A549 (cell line): ENCODE data around the gene BICC1. TPM values are rescaled to one million over a fixed set of nuclear protein-coding genes. Genes with fewer than 3 reads are reported as not detected.

Source experiments
- ATAC-seq, 2 experiments: fragments of 200-7000 bp in 1 of 2; fragments of >200 bp in 1 of 2; cut with Nextera tagmentation in 1 of 2; cut with Tn5 transposase in 1 of 2; 3 replicates each; pipeline versions ENCODE4 v1.8.0 to v1.9.1; 2018 to 2020; ENCODE audit warnings: mild to moderate bottlenecking in 1 of 2, moderate library complexity in 1 of 2
- CTCF ChIA-PET: fragments of 300-600 bp; sonication (Branson Sonifier 250); formaldehyde crosslinking; extraction: SDS; loops from one replicate; lab custom pipeline; 2021; ENCODE audit warnings: antibody characterized with exemption, inconsistent platforms; lab: Yijun Ruan, JAX
- POLR2A ChIA-PET: fragments of 350-600 bp; formaldehyde crosslinking; extraction: SDS; loops from one replicate; lab custom pipeline; 2021; ENCODE audit warnings: antibody characterized with exemption, inconsistent platforms; lab: Yijun Ruan, JAX
- DNase-seq, 2 experiments: peaks; one replicate each; pipeline versions ENCODE4 v3.0.0 to v3.0.0-alpha.2; 2011 to 2016; ENCODE audit warnings: low read depth in 1 of 2, low spot score in 1 of 2
- FAIRE-seq: peaks from 2 replicates; lab custom pipeline; 2011; peaks lifted over from hg19 to GRCh38; lab: Jason Lieb, UNC
- H3K27ac ChIP-seq, 2 experiments: fragments of >200 bp; sonication (Bioruptor Twin); formaldehyde crosslinking; 3 replicates each; pipeline ENCODE4 v1.5.1; 2016 to 2017
- H3K4me1 ChIP-seq: fragments of >200 bp; sonication (Bioruptor Twin); formaldehyde crosslinking; 3 replicates; pipeline ENCODE4 v1.6.1; 2016
- H3K4me2 ChIP-seq: fragments of >200 bp; sonication (Bioruptor Twin); formaldehyde crosslinking; 3 replicates; pipeline ENCODE4 v1.6.1; 2016
- H3K4me3 ChIP-seq: fragments of >200 bp; sonication (Bioruptor Twin); formaldehyde crosslinking; 3 replicates; pipeline ENCODE4 v1.5.1; 2016
- H3K9me3 ChIP-seq: fragments of >200 bp; sonication (Bioruptor Twin); formaldehyde crosslinking; 3 replicates; pipeline ENCODE4 v1.6.1; 2016
- ATOH8 ChIP-seq: fragments of 250-450 bp; sonication (Bioruptor Pico); IDR thresholded peaks from 2 replicates; pipeline ENCODE4 v1.5.0; 2020; ENCODE audit warnings: low read depth, mild to moderate bottlenecking, moderate library complexity
- CEBPB ChIP-seq, 2 experiments: fragments of >200 bp in 1 of 2; sonication (Bioruptor Twin) in 1 of 2; formaldehyde crosslinking in 1 of 2; IDR thresholded peaks; 2 replicates each; pipeline ENCODE4 v1.6.1; 2012 to 2016
- CHD4 ChIP-seq: fragments of 200-600 bp; sonication (generic); IDR thresholded peaks from 2 replicates; pipeline ENCODE4 v1.6.1; 2016; ENCODE audit warnings: antibody characterized with exemption, mild to moderate bottlenecking, borderline replicate concordance
- CTCF ChIP-seq: fragments of >200 bp; sonication (Bioruptor Twin); formaldehyde crosslinking; IDR thresholded peaks from 3 replicates; pipeline ENCODE4 v1.5.1; 2016
- EHF ChIP-seq: fragments of 250-450 bp; sonication (Bioruptor Pico); IDR thresholded peaks from 2 replicates; pipeline ENCODE4 v1.5.0; 2020; ENCODE audit warnings: mild to moderate bottlenecking
- ELK1 ChIP-seq: fragments of 150-350 bp; IDR thresholded peaks from 2 replicates; pipeline ENCODE4 v1.6.1; 2014; ENCODE audit warnings: low read depth, mild to moderate bottlenecking, low read length
- FOSB ChIP-seq: fragments of 250-450 bp; sonication (Bioruptor Pico); IDR thresholded peaks from 2 replicates; pipeline ENCODE4 v1.5.0; 2020; ENCODE audit warnings: mild to moderate bottlenecking, moderate library complexity
- HEYL ChIP-seq: fragments of 250-450 bp; sonication (Bioruptor Pico); IDR thresholded peaks from 2 replicates; pipeline ENCODE4 v1.8.0; 2021; ENCODE audit warnings: mild to moderate bottlenecking, moderate library complexity
- HOXB5 ChIP-seq: fragments of 250-450 bp; sonication (Bioruptor Pico); IDR thresholded peaks from 2 replicates; pipeline ENCODE4 v1.5.0; 2020; ENCODE audit warnings: mild to moderate bottlenecking, moderate library complexity
- JUNB ChIP-seq: fragments of >200 bp; sonication (Bioruptor Twin); formaldehyde crosslinking; IDR thresholded peaks from 2 replicates; pipeline ENCODE4 v1.6.1; 2016
- MAX ChIP-seq: IDR thresholded peaks from 2 replicates; pipeline ENCODE4 v1.6.1; 2012
- MYC ChIP-seq: IDR thresholded peaks from 2 replicates; pipeline ENCODE4 v1.6.1; 2012; ENCODE audit warnings: mild to moderate bottlenecking, inconsistent platforms, low read length, improper control_type of control experiment, borderline replicate concordance
- NPAS2 ChIP-seq: fragments of 250-450 bp; sonication (Bioruptor Pico); IDR thresholded peaks from 2 replicates; pipeline ENCODE4 v1.8.0; 2022; ENCODE audit warnings: mild to moderate bottlenecking, moderate library complexity, borderline replicate concordance
- NR3C1 ChIP-seq: fragments of >200 bp; sonication (Bioruptor Twin); formaldehyde crosslinking; IDR thresholded peaks from 3 replicates; pipeline ENCODE4 v1.6.1; 2017
- POLR2A ChIP-seq: IDR thresholded peaks from 2 replicates; pipeline ENCODE4 v1.6.1; 2012; ENCODE audit warnings: mild to moderate bottlenecking, low read length
- POLR2AphosphoS2 ChIP-seq: conservative IDR thresholded peaks from 2 replicates; pipeline ENCODE4 v1.6.1; 2012; ENCODE audit warnings: low read length, improper control_type of control experiment, inconsistent platforms
- RAD21 ChIP-seq, 2 experiments: fragments of >200 bp in 1 of 2; sonication (Bioruptor Twin) in 1 of 2; formaldehyde crosslinking in 1 of 2; IDR thresholded peaks in 1 of 2; conservative IDR thresholded peaks in 1 of 2; 2 replicates in 1 of 2; 3 replicates in 1 of 2; pipeline ENCODE4 v1.6.1; 2012 to 2018; ENCODE audit warnings: inconsistent platforms in 1 of 2
- RARB ChIP-seq: fragments of 250-450 bp; sonication (Bioruptor Pico); IDR thresholded peaks from 2 replicates; pipeline ENCODE4 v1.8.0; 2021; ENCODE audit warnings: mild to moderate bottlenecking, moderate library complexity
- RFX5 ChIP-seq: fragments of 450-650 bp; IDR thresholded peaks from 2 replicates; pipeline ENCODE4 v1.7.1; 2014; ENCODE audit warnings: antibody characterized with exemption, mild to moderate bottlenecking, moderate library complexity
- SMC3 ChIP-seq: fragments of >200 bp; sonication (Bioruptor Twin); formaldehyde crosslinking; IDR thresholded peaks from 3 replicates; pipeline ENCODE4 v1.6.1; 2018; ENCODE audit warnings: inconsistent platforms
- TP53 ChIP-seq: fragments of 250-450 bp; sonication (Bioruptor Pico); IDR thresholded peaks from 2 replicates; pipeline ENCODE4 v1.5.0; 2021; ENCODE audit warnings: mild to moderate bottlenecking, moderate library complexity
- WGBS: methylation state at CpG from one replicate; pipeline ENCODE4 v1.1.6; 2017; ENCODE audit errors: missing lambda C conversion rate; 5-methylcytosine and 5-hydroxymethylcytosine counted together
- polyA plus RNA-seq, 4 experiments: library from polyadenylated mRNA; depleted of rRNA in 3 of 4; stranded (reverse); fragments of >200 nt; fragmentation: RNase III in 1 of 4; extraction: RNeasy Plus Mini Kit Qiagen cat#74134 plus additional on column Dnase treatment in 1 of 4; gene quantifications; 2 replicates in 3 of 4; 3 replicates in 1 of 4; pipeline ENCODE4 v1.2.3, GENCODE V29; 2011 to 2017

BICC1 gene
- polyA plus RNA-seq, 2 of the 4 experiments (the other 2 are of a cell fraction) = 36.9 to 56.8 TPM

- H3K4me3 ChIP-seq = no peak overlapping the region
- H3K27ac ChIP-seq = no peak overlapping the region
- WGBS = 69% methylated on average over 1 of the region's 1 CpG
- H3K4me1 ChIP-seq = peaks cover 39% of the 10 kb centered on the region
- ChIA-PET POLR2A (no interaction called here), CTCF (no interaction called here)
- ATAC-seq (no peak), DNase-seq (no peak), FAIRE-seq (no peak)
- H3K4me2 ChIP-seq = no peak overlapping the region
- no peaks in the 10 kb centered on the region for H3K9me3 ChIP-seq
- TF ChIP-seq FOSB (no peak), POLR2AphosphoS2 (no peak), ATOH8 (no peak), CHD4 (no peak), MYC (no peak), ELK1 (no peak), EHF (CRISPR knock-in tag) (no peak), TP53 (no peak), JUNB (no peak), RAD21 (conservative IDR thresholded peaks at IDR 0.05 in 1 of 2, IDR thresholded peaks at IDR 0.05 in 1 of 2) (no peak), SMC3 (no peak), HEYL (CRISPR knock-in tag) (no peak), NPAS2 (CRISPR knock-in tag) (no peak), HOXB5 (CRISPR knock-in tag) (no peak), NR3C1 (no peak)
Measured at GRCh38 chr10:58773944-58774343, 261.3 kb downstream of the BICC1 start.

GRCh38 chr10:58775960-58776567 is 263.4 kb downstream of the BICC1 start:
- WGBS = 71% methylated on average over 4 of the region's 4 CpGs
- H3K4me3 ChIP-seq = no peak overlapping the region
- DNase-seq (peak in 1 of 2 experiments; percentile 32), FAIRE-seq (no peak), ATAC-seq (peak; percentile 82 to 89; a peak in 5 of 6 replicates)
- CTCF ChIA-PET = interaction anchor here (1.1 to 1.6 kb wide), 5 partner anchors 134 to 846 kb away, joined by 3 to 5 read pairs (median 4); no protein-coding TSS in a partner anchor
- peak overlapping the region; percentile 40; the same call in 2 of the 3 replicates for H3K4me2 ChIP-seq
- POLR2A ChIA-PET = no interaction called here
- peak overlapping the region; percentile 7 to 15; a peak in 2 of 6 replicates for H3K27ac ChIP-seq
- TF ChIP-seq MAX (no peak), POLR2A (no peak), JUNB (no peak), RAD21 (conservative IDR thresholded peaks at IDR 0.05 in 1 of 2, IDR thresholded peaks at IDR 0.05 in 1 of 2) (0 out of 5 replicates have a peak, but pooled peaks of 1 of the 2 experiments have one; percentile 12), HOXB5 (CRISPR knock-in tag) (no peak), RFX5 (peak; percentile 81), CEBPB (IDR thresholded peaks at IDR 0.05) (peak; percentile 50 to 60; a peak in 2 of 4 replicates), CTCF (no peak), RARB (no peak), POLR2AphosphoS2 (no peak)
- TF ChIP-seq, all 56 proteins: peak for 3
- peaks cover 54% of the 10 kb centered on the region for H3K4me1 ChIP-seq
- H3K9me3 ChIP-seq = no peaks in the 10 kb centered on the region
